Subcutaneous abdominal adipose tissue (tissue), 5 donors: ENCODE measurements around the gene SLC30A7.
"Not testable (repeated sequence)": the region's sequence is repeated elsewhere in the genome, so short reads cannot be mapped to it uniquely, and the experiment has no call there.

Experiments used
- H3K27ac ChIP-seq: one replicate; pipeline ENCODE4 v1.7.0; 2013; ENCODE audit warnings: low read depth, mild to moderate bottlenecking, inconsistent platforms, low read length, moderate library complexity
- H3K27me3 ChIP-seq, 5 donors: one replicate each; pipeline ENCODE4 v1.7.0; 2013; ENCODE audit warnings: low read length in 5 of 5, inconsistent platforms in 1 of 5; ENCODE audit not compliant: control insufficient read depth in 5 of 5, insufficient read depth in 4 of 5
- H3K36me3 ChIP-seq, 5 donors: one replicate each; pipeline ENCODE4 v1.7.0; 2013; ENCODE audit warnings: low read length in 5 of 5; ENCODE audit not compliant: control insufficient read depth in 5 of 5, insufficient read depth in 5 of 5
- H3K4me1 ChIP-seq, 5 donors: one replicate each; pipeline ENCODE4 v1.7.0; 2013; ENCODE audit warnings: low read length in 5 of 5, mild to moderate bottlenecking in 3 of 5, moderate library complexity in 1 of 5; ENCODE audit not compliant: control insufficient read depth in 5 of 5, insufficient read depth in 5 of 5
- H3K4me3 ChIP-seq, 5 donors: one replicate each; pipeline ENCODE4 v1.7.0; 2013; ENCODE audit warnings: low read length in 5 of 5, low read depth in 1 of 5
- H3K9ac ChIP-seq, 5 donors: one replicate each; pipeline ENCODE4 v1.7.0; 2013; ENCODE audit warnings: low read length in 5 of 5, mild to moderate bottlenecking in 4 of 5, moderate library complexity in 3 of 5
- H3K9me3 ChIP-seq, 5 donors: one replicate each; pipeline ENCODE4 v1.7.0; 2013; ENCODE audit warnings: low read length in 5 of 5; ENCODE audit not compliant: control insufficient read depth in 5 of 5
- donor health status: healthy.
- donor health status: healthy.
- donor health status: healthy.
- donor health status: healthy.
- donor health status: healthy.

The SLC30A7 gene

GRCh38 chr1:100928128-100928527, 32.2 kb downstream of the SLC30A7 start:
- H3K27me3 ChIP-seq: no peaks in the 10 kb centered on the region
- H3K36me3 ChIP-seq: peaks cover 3 to 19% (median 9%) of the 10 kb centered on the region in 5 donors
- H3K27ac ChIP-seq: no peak overlapping the region
- no peak overlapping the region for H3K4me3 ChIP-seq
- H3K9ac ChIP-seq: no peak overlapping the region
- H3K4me1 ChIP-seq: no peaks in the 10 kb centered on the region
- H3K9me3 ChIP-seq: no peaks in the 10 kb centered on the region

- H3K27ac ChIP-seq: no peak overlapping the region
Observed at GRCh38 chr1:100930494-100930893, 34.6 kb downstream of the SLC30A7 start.

GRCh38 chr1:100931716-100932115, 35.8 kb downstream of the SLC30A7 start:
- H3K36me3 ChIP-seq: peaks cover 0 to 10% (median 6%) of the 10 kb centered on the region in 5 donors
- H3K27ac ChIP-seq: no peak overlapping the region
- no peaks in the 10 kb centered on the region for H3K9me3 ChIP-seq
- H3K9ac ChIP-seq: no peak overlapping the region
- H3K27me3 ChIP-seq: no peaks in the 10 kb centered on the region
- no peaks in the 10 kb centered on the region for H3K4me1 ChIP-seq
- no peak overlapping the region for H3K4me3 ChIP-seq

More at GRCh38 chr1:100930494-100930893, 34.6 kb downstream of the SLC30A7 start:
- no peak overlapping the region for H3K9ac ChIP-seq
- H3K4me3 ChIP-seq: no peak overlapping the region
- H3K9me3 ChIP-seq: no peaks in the 10 kb centered on the region
- peaks cover 3 to 19% (median 10%) of the 10 kb centered on the region in 5 donors for H3K36me3 ChIP-seq
- H3K4me1 ChIP-seq: no peaks in the 10 kb centered on the region
- no peaks in the 10 kb centered on the region for H3K27me3 ChIP-seq

- H3K9ac ChIP-seq, H3K27ac ChIP-seq, H3K4me1 ChIP-seq, H3K27me3 ChIP-seq, H3K9me3 ChIP-seq, H3K4me3 ChIP-seq: not testable (repeated sequence)
- peaks cover 3 to 24% (median 6%) of the 10 kb centered on the region in 5 donors for H3K36me3 ChIP-seq
Observed at GRCh38 chr1:100933555-100933954, 37.7 kb downstream of the SLC30A7 start.

- no peak overlapping the region for H3K4me3 ChIP-seq
- no peak overlapping the region for H3K27ac ChIP-seq
- H3K4me1 ChIP-seq: no peaks in the 10 kb centered on the region
- H3K9ac ChIP-seq: no peak overlapping the region
- no peaks in the 10 kb centered on the region for H3K9me3 ChIP-seq
- peaks cover 5 to 24% (median 17%) of the 10 kb centered on the region in 5 donors for H3K36me3 ChIP-seq
- H3K27me3 ChIP-seq: no peaks in the 10 kb centered on the region
Observed at GRCh38 chr1:100936194-100936967, 40.5 kb downstream of the SLC30A7 start.

- H3K27me3 ChIP-seq: no peaks in the 10 kb centered on the region
- H3K9me3 ChIP-seq: no peaks in the 10 kb centered on the region
- no peak overlapping the region for H3K9ac ChIP-seq
- H3K4me3 ChIP-seq: no peak overlapping the region
- no peak overlapping the region for H3K27ac ChIP-seq
- H3K36me3 ChIP-seq: peaks cover 7 to 24% (median 20%) of the 10 kb centered on the region in 5 donors
- H3K4me1 ChIP-seq: peaks cover 0 to 7% (median 0%) of the 10 kb centered on the region in 5 donors
Observed at GRCh38 chr1:100941098-100941527, 45.2 kb downstream of the SLC30A7 start.

GRCh38 chr1:100941580-100942216, 45.8 kb downstream of the SLC30A7 start:
- no peak overlapping the region for H3K27ac ChIP-seq
- H3K9me3 ChIP-seq: no peaks in the 10 kb centered on the region
- no peaks in the 10 kb centered on the region for H3K27me3 ChIP-seq
- peaks cover 0 to 7% (median 0%) of the 10 kb centered on the region in 5 donors for H3K4me1 ChIP-seq
- peaks cover 7 to 24% (median 20%) of the 10 kb centered on the region in 5 donors for H3K36me3 ChIP-seq
- H3K9ac ChIP-seq: no peak overlapping the region
- H3K4me3 ChIP-seq: no peak overlapping the region

GRCh38 chr1:100942304-100943046, 46.6 kb downstream of the SLC30A7 start:
- peaks cover 7 to 24% (median 13%) of the 10 kb centered on the region in 5 donors for H3K36me3 ChIP-seq
- H3K4me3 ChIP-seq: no peak overlapping the region
- no peak overlapping the region for H3K27ac ChIP-seq
- peaks cover 0 to 7% (median 0%) of the 10 kb centered on the region in 5 donors for H3K4me1 ChIP-seq
- H3K27me3 ChIP-seq: no peaks in the 10 kb centered on the region
- H3K9me3 ChIP-seq: no peaks in the 10 kb centered on the region
- H3K9ac ChIP-seq: no peak overlapping the region

- peaks cover 4 to 21% (median 6%) of the 10 kb centered on the region in 5 donors for H3K36me3 ChIP-seq
- no peaks in the 10 kb centered on the region for H3K27me3 ChIP-seq
- no peak overlapping the region for H3K4me3 ChIP-seq
- no peaks in the 10 kb centered on the region for H3K9me3 ChIP-seq
- H3K4me1 ChIP-seq: peaks cover 0 to 7% (median 0%) of the 10 kb centered on the region in 5 donors
- no peak overlapping the region for H3K9ac ChIP-seq
- no peak overlapping the region for H3K27ac ChIP-seq
Observed at GRCh38 chr1:100943533-100943932, 47.6 kb downstream of the SLC30A7 start.

- not testable (repeated sequence) for H3K27ac ChIP-seq, H3K27me3 ChIP-seq, H3K36me3 ChIP-seq, H3K9ac ChIP-seq, H3K4me3 ChIP-seq, H3K9me3 ChIP-seq
- H3K4me1 ChIP-seq: peaks cover 0 to 12% (median 5%) of the 10 kb centered on the region in 5 donors
Observed at GRCh38 chr1:100946064-100946463, 50.2 kb downstream of the SLC30A7 start.
